ENCODE results near the gene PEMT. TPM values are rescaled to one million over a fixed set of nuclear protein-coding genes. Genes with fewer than 3 reads are reported as not detected.

The PEMT gene
- total and polyA plus RNA-seq, 2 of the 8 experiments (the other 6 are each of a cell fraction or from before 2014, with no cell fraction given): 42.0 to 118 TPM

GRCh38 chr17:17493986-17494466, 97.5 kb downstream of the PEMT start:
- WGBS, 2 experiments (ENCODE audit: extremely low coverage in 1 of 2, insufficient coverage in 1 of 2, insufficient read length in 1 of 2, insufficient replicate concordance in 2 of 2, low coverage in 1 of 2, low lambda C conversion rate in 2 of 2, missing lambda C conversion rate in 1 of 2): 51% methylated on average over 4 of the region's 5 CpGs; no CpG with 5 or more reads in 1 of the 2 experiments
- Histone ChIP-seq H2BK120ac (replicated peaks; ENCODE audit: low read depth, low read length) (no peak overlapping the region), H3K4me1 (replicated peaks in 1 of 4; ENCODE audit: control insufficient read depth in 3 of 4, insufficient read depth in 4 of 4, low read length in 3 of 4) (peaks cover 5 to 29% (median 22%) of the 10 kb centered on the region in 4 experiments), H3K27me3 (replicated peaks in 1 of 4; ENCODE audit: control insufficient read depth in 3 of 4, extremely low read depth in 1 of 4, insufficient read depth in 3 of 4, low read length in 3 of 4) (peaks cover 14 to 26% (median 22%) of the 10 kb centered on the region in 4 experiments; a peak in 6 of 7 replicates), H2BK15ac (ENCODE audit: low read length) (no peak overlapping the region), H3K27ac (ENCODE audit: low read depth, low read length) (no peak overlapping the region), H2BK12ac (ENCODE audit: low read depth, low read length) (0 out of 2 replicates have a peak overlapping the region, but pooled peaks have one; percentile 39), H2AK5ac (ENCODE audit: low read depth, low read length) (no peak overlapping the region), H3K4me2 (ENCODE audit: insufficient read depth in 1 of 2, low read depth in 2 of 2, low read length in 2 of 2) (peak overlapping the region; percentile 35 to 89; a peak in 3 of 4 replicates), H4K20me1 (replicated peaks in 1 of 2; ENCODE audit: control insufficient read depth in 1 of 2, insufficient read depth in 2 of 2, low read length in 2 of 2) (peaks cover 18 to 20% of the 10 kb centered on the region in 2 experiments), H3K79me1 (ENCODE audit: low read depth, low read length) (peaks cover 2% of the 10 kb centered on the region), H3K36me3 (ENCODE audit: control insufficient read depth in 2 of 4, insufficient read depth in 4 of 4, low read length in 3 of 4) (peaks cover 3 to 17% (median 8%) of the 10 kb centered on the region in 4 experiments; a peak in 7 of 8 replicates), H2BK5ac (ENCODE audit: low read depth, low read length) (no peak overlapping the region), H2AFZ (ENCODE audit: low read length) (no peak overlapping the region), H3K9ac (replicated peaks in 1 of 4; ENCODE audit: extremely low read depth in 1 of 4, low read depth in 3 of 4, low read length in 3 of 4) (no peak overlapping the region), H4K5ac (ENCODE audit: insufficient read length, low read depth, low read length) (no peak overlapping the region), H3K4ac (replicated peaks; ENCODE audit: insufficient read length, low read depth, low read length) (no peak overlapping the region), H3K14ac (ENCODE audit: insufficient read length) (no peak overlapping the region), H3K9me3 (ENCODE audit: insufficient read depth in 2 of 2, low read depth in 1 of 2, low read length in 1 of 2) (no peaks in the 10 kb centered on the region), H3K23me2 (ENCODE audit: low read depth, low read length) (peaks cover 23% of the 10 kb centered on the region; the same call in 1 of the 2 replicates), H4K91ac (replicated peaks; ENCODE audit: insufficient read length, low read length) (no peak overlapping the region), H3K79me2 (ENCODE audit: control insufficient read depth in 1 of 2, insufficient read depth in 2 of 2, low read length in 2 of 2) (0 out of 4 replicates have a peak, but pooled peaks cover 0 to 2% of the 10 kb centered on the region in 2 experiments), H3K56ac (replicated peaks; ENCODE audit: insufficient read length, low read depth, low read length) (no peak overlapping the region), H3K23ac (ENCODE audit: insufficient read length) (no peak overlapping the region), H3K4me3 (ENCODE audit: extremely low read depth in 1 of 4, insufficient read depth in 2 of 4, low read depth in 3 of 4, low read length in 4 of 4) (peak overlapping the region in 2 of 4 experiments; percentile 58 to 70; a peak in 3 of 8 replicates), H3K18ac (ENCODE audit: extremely low read depth, low read length) (no peak overlapping the region), H4K8ac (ENCODE audit: extremely low read depth, insufficient read depth, low read length) (peak overlapping the region; percentile 11; the same call in 1 of the 2 replicates), H2BK20ac (ENCODE audit: low read length) (no peak overlapping the region)
- no peak; a peak in 1 of 3 replicates for TF ChIP-seq POLR2A (IDR thresholded peaks at IDR 0.05; ENCODE audit: control extremely low read depth in 1 of 2, low read depth in 2 of 2, low read length in 2 of 2)
- TF ChIP-seq CHD1 (IDR thresholded peaks at IDR 0.05; ENCODE audit: low read depth, low read length): no peak
- no peak for TF ChIP-seq TAF7 (optimal IDR thresholded peaks at IDR 0.05; ENCODE audit: borderline replicate concordance, low read depth, low read length)
- no peak for TF ChIP-seq CTBP2 (IDR thresholded peaks at IDR 0.05; ENCODE audit: borderline replicate concordance, insufficient read depth, insufficient read length, low read length)
- no peak for TF ChIP-seq POU5F1 (IDR thresholded peaks at IDR 0.05; ENCODE audit: low read depth, low read length)
- TF ChIP-seq SP4 (IDR thresholded peaks at IDR 0.05; ENCODE audit: low read length): no peak
- TF ChIP-seq BACH1 (IDR thresholded peaks at IDR 0.05; ENCODE audit: low read length): no peak
- no peak for TF ChIP-seq CBX8 (IDR thresholded peaks at IDR 0.05; ENCODE audit: borderline replicate concordance, low read depth, low read length)
- no peak for TF ChIP-seq YY1 (IDR thresholded peaks at IDR 0.05; ENCODE audit: low read depth, low read length)
- TF ChIP-seq CTCF (IDR thresholded peaks at IDR 0.05; ENCODE audit: control extremely low read depth in 1 of 3, insufficient read depth in 1 of 3, low read depth in 1 of 3, low read length in 3 of 3): no peak
- TF ChIP-seq KDM5A (IDR thresholded peaks at IDR 0.05; ENCODE audit: low read length): no peak
- ChIA-PET POLR2A (ENCODE audit: partially characterized antibody) (interaction anchor here (1.1 to 4.7 kb wide), 3 partner anchors 97 to 343 kb away, joined by 3 to 20 read pairs (median 5); partner anchors contain the start of genes PEMT and SREBF1), CTCF (ENCODE audit: partially characterized antibody) (interaction anchor here (1.0 to 5.7 kb wide), 2 partner anchors 73 to 138 kb away, joined by 3 to 44 read pairs; no protein-coding TSS in a partner anchor)
- FAIRE-seq (no peak), DNase-seq (ENCODE audit: low read depth in 1 of 2, low spot score in 2 of 2) (peak in 1 of 2 experiments; percentile 45)

All from H1 (cell line).